Islet of Langerhans (tissue), 1 donor: ENCODE results near the gene SUPT20HL2.
A peak's percentile ranks its signal among the peaks of the same experiment; 100 is the strongest.

Source experiments
- FAIRE-seq: peaks from one replicate; lab custom pipeline; 2011; peaks lifted over from hg19 to GRCh38; lab: Jason Lieb, UNC

Gene SUPT20HL2

DNA sequence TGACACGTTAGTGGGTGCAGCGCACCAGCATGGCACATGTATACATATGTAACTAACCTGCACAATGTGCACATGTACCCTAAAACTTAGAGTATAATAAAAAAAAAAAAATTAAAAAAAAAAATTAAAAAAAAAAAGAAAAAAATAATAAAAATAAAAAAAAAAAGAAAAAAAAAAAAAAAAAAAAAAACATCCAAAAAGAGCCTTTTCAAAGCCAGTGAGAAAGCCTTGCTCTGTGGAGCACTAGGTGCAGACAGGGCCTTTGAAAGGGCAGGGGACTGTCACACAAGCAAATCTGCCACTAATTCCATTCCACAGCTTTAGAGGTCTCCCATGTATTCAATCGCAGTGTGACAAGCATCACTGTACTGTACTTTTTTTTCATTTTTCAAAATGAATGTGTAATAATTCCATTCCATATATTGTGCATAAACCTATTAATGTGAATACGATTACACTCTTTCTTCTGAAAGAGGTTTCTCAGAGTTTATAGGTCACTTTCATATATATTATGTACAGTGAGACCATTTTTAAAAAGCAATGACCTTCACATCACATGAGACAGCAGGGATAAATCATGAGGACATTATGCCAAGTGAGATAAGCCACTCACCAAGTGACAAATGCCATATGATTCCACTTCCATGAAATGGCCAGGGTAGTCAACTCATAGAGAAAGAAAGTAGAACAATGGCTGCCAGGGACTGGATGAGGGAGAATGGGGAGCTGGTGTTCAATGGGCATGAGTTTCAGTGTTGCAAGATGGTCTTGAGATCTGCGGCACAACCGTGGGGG lies 4.1 kb downstream of the SUPT20HL2 start:
- peak; percentile 78 for FAIRE-seq

DNA sequence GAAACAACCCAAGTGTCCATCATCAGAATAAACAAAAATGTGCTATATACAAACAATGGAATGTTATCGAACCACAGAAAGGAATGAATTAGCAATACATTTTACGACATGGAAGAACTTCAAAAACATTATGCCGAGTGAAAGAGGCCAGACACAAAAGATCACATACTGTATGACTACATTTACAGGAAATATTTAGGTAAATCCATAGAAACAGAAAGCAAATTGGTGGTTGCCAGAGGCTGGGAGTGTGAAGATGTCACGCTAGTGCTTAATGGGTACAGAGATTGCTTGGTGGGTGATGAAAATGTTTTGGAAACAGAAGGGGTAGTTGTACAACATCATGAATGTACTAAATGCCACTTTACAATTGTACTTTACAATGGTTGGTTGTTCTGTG lies 5.1 kb downstream of the SUPT20HL2 start:
- peak; percentile 74 for FAIRE-seq

DNA sequence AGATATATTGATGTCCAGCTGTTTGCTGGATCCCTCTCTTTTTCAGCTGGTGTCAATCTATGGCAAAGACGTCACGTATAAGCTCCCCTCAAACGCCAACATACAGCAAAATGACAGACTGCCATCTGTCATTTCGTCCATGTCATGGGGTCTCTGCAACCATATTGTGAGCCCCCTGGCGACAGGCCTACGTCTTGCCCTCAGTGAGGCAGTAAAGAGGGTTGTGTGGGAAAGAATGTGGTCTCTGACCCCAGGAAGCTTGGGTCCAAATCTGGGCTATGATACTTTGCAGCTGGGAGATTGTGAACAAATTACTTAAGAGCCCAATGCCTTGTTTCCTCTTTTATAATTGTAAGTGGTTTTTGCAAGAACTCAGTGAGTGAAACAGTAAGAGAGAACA lies 7.4 kb downstream of the SUPT20HL2 start:
- FAIRE-seq = no peak

DNA sequence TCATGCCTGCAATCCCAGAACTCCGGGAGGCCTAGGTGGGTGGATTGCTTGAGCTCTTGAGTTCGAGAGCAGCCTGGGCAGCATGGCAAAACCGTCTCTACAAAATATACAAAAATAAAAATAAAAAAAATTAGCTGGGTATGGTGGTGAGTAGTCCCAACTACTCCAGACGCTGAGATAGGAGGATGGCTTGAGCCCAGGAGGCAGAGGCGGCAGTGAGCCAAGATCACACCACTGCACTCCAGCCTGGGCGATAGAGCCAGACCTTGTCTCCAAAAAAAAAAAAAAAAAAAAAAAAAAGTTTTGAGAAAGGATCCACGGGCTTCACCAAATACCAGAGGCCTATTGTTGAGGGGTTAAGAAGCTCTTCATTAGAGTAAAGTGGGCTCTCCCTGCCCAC lies 8.0 kb downstream of the SUPT20HL2 start:
- FAIRE-seq = no peak

DNA sequence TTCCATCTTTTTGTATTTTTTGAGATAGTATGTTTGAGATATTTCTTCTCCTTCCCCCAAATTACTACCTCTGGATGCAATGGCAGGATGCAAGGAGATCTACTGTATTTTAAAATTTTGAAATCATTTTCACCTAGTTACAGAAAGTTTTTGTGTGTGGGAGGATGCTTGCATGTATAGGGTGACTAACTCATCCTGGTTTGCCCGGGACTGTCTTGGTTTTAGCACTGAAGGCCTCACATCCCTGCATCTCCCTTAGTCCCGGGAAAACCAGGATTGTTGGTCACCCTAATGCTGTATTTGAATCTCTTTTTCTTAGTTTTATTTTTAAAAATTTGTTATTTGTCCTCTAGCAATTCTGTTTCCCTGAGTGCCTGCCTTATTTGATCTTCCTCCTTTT lies 12.1 kb downstream of the SUPT20HL2 start:
- FAIRE-seq = no peak

DNA sequence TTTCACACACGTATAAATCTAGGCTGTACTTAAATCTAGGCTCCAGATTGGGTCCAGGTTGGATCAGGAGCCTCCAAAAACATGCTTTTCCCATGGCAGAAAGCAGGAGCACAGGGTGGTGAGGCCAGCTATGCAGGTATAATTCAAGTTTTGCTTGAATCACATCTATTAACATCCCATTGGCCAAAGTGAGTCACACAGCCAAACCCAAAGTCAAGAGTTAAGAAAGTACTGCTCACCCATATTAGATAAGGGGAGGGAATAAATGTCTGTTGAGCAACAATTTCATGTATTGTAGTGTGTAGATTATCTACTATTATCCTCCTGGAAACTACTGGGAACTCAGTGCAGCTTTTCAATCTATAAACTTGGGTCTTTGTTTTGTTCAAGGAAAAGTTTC lies 12.8 kb downstream of the SUPT20HL2 start:
- FAIRE-seq = no peak

DNA sequence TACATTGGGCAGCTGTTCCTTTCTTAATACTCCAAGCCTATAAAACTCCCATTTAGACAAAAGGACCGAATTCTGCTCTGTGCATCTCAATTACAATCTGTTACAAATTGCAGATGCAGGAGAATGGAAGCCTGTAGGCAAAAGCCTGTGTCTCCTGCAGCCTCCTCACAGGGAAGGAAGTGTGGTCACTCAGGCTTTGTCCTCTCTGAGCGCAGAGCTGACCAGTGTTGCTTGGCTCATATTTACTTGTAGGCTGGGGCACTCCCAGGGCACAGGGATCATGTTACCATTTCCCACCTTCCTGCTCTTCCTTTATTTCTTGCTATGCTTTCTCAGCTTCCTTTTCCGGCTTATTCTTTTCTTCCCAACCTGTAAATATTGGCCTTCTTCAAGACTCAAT lies 15.7 kb downstream of the SUPT20HL2 start:
- no peak for FAIRE-seq

DNA sequence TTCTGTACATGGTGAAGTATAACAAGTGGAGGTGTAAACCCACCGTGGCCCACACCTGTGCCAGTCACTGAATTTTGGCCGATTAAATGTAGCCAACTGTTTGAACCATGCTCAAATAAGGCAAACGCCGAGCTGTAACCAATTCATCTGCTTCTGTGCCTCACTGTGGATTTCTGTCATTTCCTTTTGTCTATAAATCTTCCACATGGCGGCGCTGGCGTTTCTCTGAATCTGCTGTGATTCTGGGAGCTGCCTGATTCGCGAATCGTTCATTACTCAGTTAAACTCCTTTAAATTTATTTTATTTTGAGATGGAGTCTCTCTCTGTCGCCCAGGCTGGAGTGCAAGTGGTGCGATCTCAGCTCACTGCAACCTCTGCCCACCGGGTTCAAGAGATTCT lies 19.2 kb downstream of the SUPT20HL2 start:
- no peak for FAIRE-seq

DNA sequence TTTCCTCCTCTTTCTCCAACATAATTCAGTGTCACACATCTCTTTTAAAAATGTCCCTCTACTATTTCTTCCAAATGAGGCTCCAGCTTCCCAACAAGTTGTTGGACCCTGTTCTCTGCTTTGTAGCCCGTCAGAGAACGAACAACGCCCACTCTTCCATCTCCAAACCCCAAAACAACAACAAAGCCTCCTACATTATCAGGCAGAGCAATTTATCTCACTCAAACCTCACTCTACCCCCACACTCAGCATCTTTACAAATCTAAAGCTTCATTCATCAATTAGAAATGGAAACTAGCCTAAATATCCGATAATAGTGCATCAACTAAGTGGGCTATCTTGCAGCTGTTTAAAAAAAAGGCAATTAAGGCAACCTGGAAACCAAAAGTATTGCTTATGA lies 20.5 kb downstream of the SUPT20HL2 start:
- no peak for FAIRE-seq

DNA sequence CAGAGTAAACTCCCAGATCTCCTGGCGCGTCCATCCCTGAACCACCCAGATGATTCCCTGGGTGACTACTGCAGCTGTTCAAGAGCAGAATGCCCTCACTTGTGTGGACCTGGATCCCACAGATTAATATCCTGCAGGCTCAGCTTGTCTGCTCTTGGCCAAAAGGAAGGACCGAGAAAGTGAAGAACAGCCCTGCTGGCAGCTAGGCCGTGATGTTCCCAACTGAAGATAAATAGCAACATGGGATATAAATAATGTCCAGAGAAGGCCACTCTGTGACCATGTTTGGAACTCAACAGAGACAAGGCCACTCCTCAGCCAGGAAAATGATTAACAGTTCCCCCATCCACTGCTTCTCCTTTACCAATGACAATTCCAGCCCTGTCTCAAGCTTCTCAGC lies 21.5 kb downstream of the SUPT20HL2 start:
- FAIRE-seq = no peak

DNA sequence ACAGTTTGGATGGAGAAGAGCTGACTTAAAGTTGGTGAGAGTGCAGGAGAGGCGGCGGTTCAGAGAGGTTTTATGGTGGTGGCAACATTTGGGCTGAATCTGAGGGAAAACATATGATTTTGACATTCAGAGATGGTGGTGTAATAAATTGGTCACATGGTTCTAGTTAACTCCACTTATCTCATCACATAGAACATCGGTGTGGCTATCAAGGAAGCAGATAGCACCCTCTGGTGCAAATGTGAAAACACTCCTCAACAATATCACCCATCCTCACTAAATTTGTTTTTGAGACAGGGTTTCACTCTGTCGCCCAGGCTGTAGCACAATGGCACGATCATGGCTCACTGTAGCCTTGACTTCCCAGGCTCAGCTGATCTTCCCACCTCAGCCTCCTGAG lies 28.8 kb downstream of the SUPT20HL2 start:
- no peak for FAIRE-seq

DNA sequence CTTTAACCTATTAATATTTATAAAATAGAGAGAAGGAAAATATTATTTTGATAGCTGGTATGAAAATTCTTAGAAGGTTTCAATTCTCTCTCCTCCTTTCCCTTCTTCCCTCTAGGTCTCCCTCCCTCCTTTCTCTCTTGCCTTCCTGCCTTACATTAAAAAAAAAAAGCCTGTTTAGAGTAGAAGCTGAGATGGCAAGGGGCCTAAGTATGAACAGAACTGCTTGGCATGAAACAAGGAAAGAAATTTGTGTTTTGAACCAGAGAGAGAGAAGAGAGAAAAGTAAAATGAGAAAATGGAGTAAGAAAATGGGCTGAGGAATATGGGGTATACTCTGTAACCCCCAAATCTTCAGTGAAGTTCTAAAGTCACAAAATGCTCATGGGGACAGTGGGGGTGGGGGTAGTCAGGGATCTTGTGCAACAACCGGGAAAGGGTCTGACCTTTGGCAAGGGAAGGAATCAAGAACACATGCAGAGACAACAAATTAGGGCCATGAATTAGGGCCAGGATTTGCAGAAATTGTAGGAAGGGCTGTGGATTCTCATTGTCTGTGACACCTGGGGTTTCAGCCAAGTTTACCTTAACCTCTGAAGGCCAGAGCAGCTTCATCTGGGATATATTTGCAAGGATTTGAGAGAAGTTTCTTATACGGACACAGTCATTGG lies 30.6 kb downstream of the SUPT20HL2 start:
- no peak for FAIRE-seq

DNA sequence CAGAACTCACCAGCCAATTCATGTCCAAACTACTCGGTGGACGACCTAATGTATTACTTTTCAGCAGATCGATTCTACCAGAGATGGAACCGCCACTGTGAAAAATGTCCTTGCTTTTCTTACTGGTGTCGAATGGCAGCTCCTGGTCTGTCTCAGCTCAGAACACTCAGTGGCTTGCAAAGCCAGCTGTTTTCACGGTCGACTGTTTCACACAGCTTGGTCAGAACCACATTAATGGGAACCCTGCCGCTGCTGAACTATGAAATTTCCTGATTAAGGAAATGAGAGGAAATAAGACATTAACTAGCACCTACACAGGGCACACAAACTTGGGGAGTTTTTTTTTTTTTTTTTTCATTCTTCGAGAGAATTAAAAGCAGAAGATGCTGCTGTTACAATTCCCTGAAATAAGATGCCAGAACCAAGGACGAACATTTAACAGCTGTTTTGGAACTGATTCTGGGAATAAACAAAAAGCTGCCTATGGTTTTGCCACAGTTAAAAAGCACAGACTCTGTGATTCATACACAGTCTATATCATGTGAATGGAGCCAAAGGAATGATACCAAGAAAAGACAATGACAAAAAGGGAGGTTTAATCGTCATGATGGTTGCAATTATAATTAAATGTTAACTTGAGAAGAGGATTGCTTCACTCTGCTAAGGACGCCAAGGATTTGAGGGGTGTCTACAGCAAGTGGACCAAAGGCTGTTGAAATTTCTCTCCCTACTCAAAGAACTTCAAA lies 31.3 kb downstream of the SUPT20HL2 start:
- peak; percentile 79 for FAIRE-seq

DNA sequence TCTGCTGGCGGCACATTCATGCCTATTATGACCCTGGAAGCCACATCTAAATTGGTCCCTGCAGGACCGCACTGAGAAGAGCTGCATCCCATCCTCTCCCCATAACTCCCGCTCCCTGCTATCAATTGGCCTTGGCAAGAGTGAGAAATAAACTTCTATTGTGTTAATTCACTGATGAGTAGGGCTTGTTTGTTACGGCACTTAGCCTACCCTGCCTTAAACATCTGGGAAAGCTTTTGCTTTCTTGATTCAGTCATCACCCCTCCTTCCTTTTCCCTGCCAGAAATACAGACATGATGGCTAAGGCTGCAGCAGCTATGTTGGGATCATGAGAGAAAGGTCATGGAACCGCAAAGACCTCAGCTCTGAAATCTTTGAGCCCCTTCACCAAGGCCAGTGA lies 36.5 kb downstream of the SUPT20HL2 start:
- no peak for FAIRE-seq

DNA sequence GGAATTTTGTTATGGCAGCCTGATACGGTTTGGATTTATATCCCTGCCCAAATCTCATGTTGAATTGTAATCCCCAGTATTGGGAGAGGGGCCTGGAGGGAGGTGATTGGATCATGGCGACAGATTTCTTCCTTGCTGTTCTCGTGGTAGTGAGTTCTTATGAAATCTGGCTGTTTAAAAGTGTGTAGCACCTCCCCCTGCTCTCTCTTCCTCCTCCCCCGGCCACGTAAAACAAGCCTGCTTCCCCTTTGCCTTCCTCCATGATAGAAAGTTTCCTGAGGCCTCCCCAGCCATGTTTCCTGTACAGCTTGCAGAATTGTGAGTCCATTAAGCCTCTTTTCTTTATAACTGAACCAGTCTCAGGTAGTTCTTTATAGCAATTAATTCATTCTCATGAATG lies 37.9 kb downstream of the SUPT20HL2 start:
- no peak for FAIRE-seq

DNA sequence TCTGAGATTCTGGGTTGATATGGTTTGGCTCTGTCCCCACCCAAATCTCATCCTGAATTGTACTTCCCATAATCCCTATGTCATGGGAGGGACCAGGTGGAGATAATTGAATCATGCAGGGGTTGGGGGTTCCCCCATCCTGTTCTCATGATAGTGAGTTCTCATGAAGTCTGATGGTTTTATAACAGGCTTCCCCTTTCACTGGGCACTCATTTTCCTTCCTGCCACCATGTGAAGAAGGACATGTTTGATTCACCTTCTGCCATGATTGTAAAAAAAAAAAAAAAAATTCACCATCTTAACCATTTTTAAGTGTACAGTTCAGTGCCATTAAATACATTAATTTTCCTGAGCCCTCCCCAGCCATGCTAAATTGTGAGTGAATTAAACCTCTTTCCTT lies 42.6 kb downstream of the SUPT20HL2 start:
- no peak for FAIRE-seq

DNA sequence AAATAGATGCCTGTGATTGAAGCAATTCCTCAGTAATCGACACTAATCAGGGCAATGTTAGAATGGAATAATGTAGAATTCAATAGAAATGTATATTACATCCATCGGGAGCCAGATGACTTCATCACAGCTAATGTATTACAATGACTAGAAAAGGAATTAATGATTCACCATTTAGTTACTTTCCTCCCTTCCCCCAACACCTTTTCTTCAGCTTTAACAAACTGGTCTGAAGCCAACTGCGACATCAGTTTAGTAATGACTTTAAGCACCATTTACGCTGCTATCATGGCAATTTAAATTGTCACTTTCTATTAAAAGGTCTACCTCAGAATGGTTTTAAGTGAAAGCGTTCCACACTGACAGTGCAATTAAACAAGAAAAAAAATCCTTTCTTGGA lies 45.1 kb downstream of the SUPT20HL2 start:
- FAIRE-seq = no peak

DNA sequence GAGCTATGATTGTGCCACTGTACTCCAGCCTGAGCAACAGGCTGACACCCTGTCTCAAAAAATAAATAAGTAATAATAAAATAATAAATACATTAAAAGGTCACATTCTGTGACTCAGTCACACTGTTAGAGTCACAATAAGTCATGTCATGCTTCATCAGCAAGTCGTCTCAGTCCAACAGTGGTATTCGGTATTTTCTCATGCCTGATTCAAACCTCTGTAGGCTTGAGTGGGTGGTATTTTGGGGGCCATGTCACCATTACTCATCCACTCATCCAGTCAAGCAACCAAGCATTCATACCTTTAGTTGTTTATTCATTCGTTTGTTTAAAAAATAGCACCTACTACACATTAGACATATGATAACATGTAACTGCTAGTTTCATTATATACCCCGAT lies 46.9 kb downstream of the SUPT20HL2 start:
- FAIRE-seq = no peak

DNA sequence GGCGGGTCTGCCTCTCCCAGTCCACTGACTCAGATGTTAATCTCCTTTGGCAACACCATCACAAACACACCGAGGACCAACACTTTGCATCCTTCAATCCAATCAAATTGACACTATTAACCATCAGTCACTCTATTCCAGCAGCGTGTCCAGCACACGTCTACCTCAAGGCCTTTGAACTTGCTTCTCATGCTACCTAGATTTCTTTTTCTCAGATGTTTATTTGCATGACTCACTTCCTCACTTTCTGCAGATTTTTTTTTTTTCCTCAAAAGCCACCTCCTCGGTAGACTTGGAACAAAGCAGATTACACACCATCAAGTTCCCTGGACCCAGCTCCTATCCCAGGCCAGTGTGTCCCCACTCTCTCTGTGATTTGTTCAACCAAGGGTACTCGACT lies 49.5 kb downstream of the SUPT20HL2 start:
- FAIRE-seq = no peak

DNA sequence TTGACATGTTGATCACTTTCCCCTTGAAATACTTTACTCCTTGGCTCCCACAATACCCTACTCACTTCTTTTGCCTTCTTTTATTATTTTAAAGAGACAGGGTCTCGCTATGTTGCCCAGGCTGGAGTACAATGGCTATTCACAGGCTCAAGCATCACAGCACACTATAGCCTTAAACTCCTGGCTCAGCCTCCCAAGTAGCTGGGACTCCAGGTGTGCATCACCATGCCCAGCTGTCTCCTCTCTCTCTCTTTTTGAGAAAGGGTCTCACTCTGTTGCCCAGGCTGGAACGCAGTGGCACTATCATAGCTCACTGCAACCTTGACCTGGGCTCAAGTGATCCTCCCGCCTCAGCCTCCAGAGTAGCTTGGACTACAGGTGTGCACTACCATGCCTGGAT lies 51.6 kb downstream of the SUPT20HL2 start:
- no peak for FAIRE-seq
